SK-N-SH (cell line): ENCODE measurements around the gene STKLD1. TPM values are rescaled to one million over a fixed set of nuclear protein-coding genes. Genes with fewer than 3 reads are reported as not detected.

Experiments
- CTCF ChIA-PET: fragments of 300-600, 350-600 bp; formaldehyde crosslinking; extraction: SDS; loops from one replicate; lab custom pipeline; 2021; lab: Yijun Ruan, JAX
- POLR2A ChIA-PET: fragments of 350-600 bp; sonication (Branson Sonifier 250); formaldehyde crosslinking; extraction: SDS; loops from one replicate; lab custom pipeline; 2020; ENCODE audit warnings: antibody characterized with exemption, inconsistent platforms; lab: Yijun Ruan, JAX
- DNase-seq: peaks from one replicate; pipeline ENCODE4 v3.0.0; 2012
- H2AFZ ChIP-seq: fragments of 200-600 bp; sonication (generic); 2 replicates; pipeline ENCODE4 v1.8.1; 2016; ENCODE audit warnings: antibody characterized with exemption, mild to moderate bottlenecking, low read depth
- H3F3A ChIP-seq: fragments of 200-600 bp; sonication (generic); replicated peaks from 2 replicates; pipeline ENCODE3; 2016; ENCODE audit warnings: antibody characterized with exemption, mild to moderate bottlenecking; ENCODE audit not compliant: insufficient read depth
- H3K27ac ChIP-seq, 2 experiments: fragments of 200-500 bp in 1 of 2; fragments of 200-600 bp in 1 of 2; sonication (Bioruptor generic) in 1 of 2; sonication (generic), shearing (Covaris generic) in 1 of 2; 2 replicates each; pipeline versions ENCODE4 v1.5.1 to v1.6.1; 2014 to 2016; ENCODE audit warnings: low read depth in 2 of 2, inconsistent platforms in 1 of 2, low read length in 1 of 2, mild to moderate bottlenecking in 1 of 2, mixed read lengths in 1 of 2
- H3K27me3 ChIP-seq: fragments of 200-600 bp; sonication (generic), shearing (Covaris generic); 2 replicates; pipeline ENCODE4 v1.6.1; 2016; ENCODE audit warnings: mixed run types; ENCODE audit not compliant: insufficient read depth
- H3K36me3 ChIP-seq, 2 experiments: fragments of 200-500 bp in 1 of 2; fragments of 200-600 bp in 1 of 2; sonication (Bioruptor generic) in 1 of 2; sonication (generic) in 1 of 2; replicated peaks in 1 of 2; 2 replicates each; pipeline versions ENCODE3 to v1.5.1; 2014 to 2016; ENCODE audit warnings: low read length in 1 of 2, mild to moderate bottlenecking in 1 of 2; ENCODE audit not compliant: insufficient read depth in 2 of 2, control insufficient read depth in 1 of 2
- H3K4me1 ChIP-seq, 2 experiments: fragments of 200-500 bp in 1 of 2; fragments of 200-600 bp in 1 of 2; sonication (Bioruptor generic) in 1 of 2; sonication (generic), shearing (Covaris generic) in 1 of 2; 2 replicates each; pipeline versions ENCODE4 v1.5.1 to v1.6.1; 2014 to 2016; ENCODE audit warnings: low read depth in 1 of 2, low read length in 1 of 2, mixed run types in 1 of 2; ENCODE audit not compliant: insufficient read depth in 2 of 2, control insufficient read depth in 1 of 2
- H3K4me2 ChIP-seq: fragments of 200-600 bp; sonication (generic), shearing (Covaris generic); 2 replicates; pipeline ENCODE4 v1.6.1; 2017; ENCODE audit warnings: mixed run types
- H3K4me3 ChIP-seq, 2 experiments: fragments of 200-500 bp in 1 of 2; fragments of 200-600 bp in 1 of 2; sonication (Bioruptor generic) in 1 of 2; sonication (generic), shearing (Covaris generic) in 1 of 2; 2 replicates each; pipeline versions ENCODE4 v1.5.1 to v1.8.1; 2014 to 2016; ENCODE audit warnings: low read depth in 2 of 2, inconsistent platforms in 1 of 2, low read length in 1 of 2, mild to moderate bottlenecking in 1 of 2, mixed read lengths in 1 of 2, moderate library complexity in 1 of 2
- H3K79me2 ChIP-seq: fragments of 200-600 bp; sonication (generic); 2 replicates; pipeline ENCODE4 v1.8.1; 2017; ENCODE audit warnings: mild to moderate bottlenecking; ENCODE audit not compliant: insufficient read depth
- H3K9ac ChIP-seq: fragments of 200-600 bp; sonication (generic); 2 replicates; pipeline ENCODE4 v1.6.1; 2017; ENCODE audit warnings: mixed run types
- H3K9me2 ChIP-seq: fragments of 200-600 bp; sonication (generic); 2 replicates; pipeline ENCODE4 v1.6.1; 2017; ENCODE audit warnings: mixed run types
- H3K9me3 ChIP-seq: fragments of 200-600 bp; sonication (generic); 2 replicates; pipeline ENCODE4 v1.6.1; 2017; ENCODE audit warnings: mixed run types, mild to moderate bottlenecking, moderate library complexity
- H4K20me1 ChIP-seq: fragments of 200-600 bp; sonication (generic); 2 replicates; pipeline ENCODE4 v1.6.1; 2017; ENCODE audit warnings: mild to moderate bottlenecking, mixed run types; ENCODE audit not compliant: insufficient read depth
- EP300 ChIP-seq, 2 experiments: IDR thresholded peaks; 2 replicates each; pipeline versions ENCODE4 v1.4.0 to v1.6.1; 2012; ENCODE audit warnings: borderline replicate concordance in 1 of 2, low read depth in 1 of 2, low read length in 1 of 2
- FOSL2 ChIP-seq: IDR thresholded peaks from 2 replicates; pipeline ENCODE4 v1.4.0; 2012; ENCODE audit warnings: low read depth, mild to moderate bottlenecking, moderate library complexity, borderline replicate concordance
- GATA2 ChIP-seq: sonication (generic); formaldehyde crosslinking; IDR thresholded peaks from 2 replicates; pipeline ENCODE4 v1.5.0; 2020; ENCODE audit warnings: mild to moderate bottlenecking, missing genetic modification reagents
- JUND ChIP-seq: IDR thresholded peaks from 2 replicates; pipeline ENCODE4 v1.4.0; 2012
- MXI1 ChIP-seq: IDR thresholded peaks from 2 replicates; pipeline ENCODE4 v1.6.1; 2012; ENCODE audit warnings: mild to moderate bottlenecking, low read depth, low read length, improper control_type of control experiment
- REST ChIP-seq: IDR thresholded peaks from 2 replicates; pipeline ENCODE4 v1.6.1; 2012; ENCODE audit warnings: mild to moderate bottlenecking, low read depth, low read length, moderate library complexity
- TCF12 ChIP-seq: IDR thresholded peaks from 2 replicates; pipeline ENCODE4 v1.4.0; 2012
- TEAD4 ChIP-seq: IDR thresholded peaks from 2 replicates; pipeline ENCODE4 v1.4.0; 2012; ENCODE audit warnings: mild to moderate bottlenecking, borderline replicate concordance; ENCODE audit not compliant: insufficient read depth
- YY1 ChIP-seq: IDR thresholded peaks from 2 replicates; pipeline ENCODE4 v1.4.0; 2012; ENCODE audit warnings: low read depth, mild to moderate bottlenecking
- ZBTB33 ChIP-seq: IDR thresholded peaks from 2 replicates; pipeline ENCODE4 v1.4.0; 2012; ENCODE audit warnings: low read depth, borderline replicate concordance
- WGBS: methylation state at CpG from one replicate; pipeline ENCODE4 v1.1.6; 2017; ENCODE audit warnings: low lambda C conversion rate; 5-methylcytosine and 5-hydroxymethylcytosine counted together
- polyA plus RNA-seq, 3 experiments: library from polyadenylated mRNA; depleted of rRNA; stranded (reverse); fragments of >200 nt; gene quantifications; 2 replicates each; pipeline ENCODE4 v1.2.3, GENCODE V29; 2012
- TF ChIP-seq, protein P1 (sequence below): IDR thresholded peaks from 2 replicates; pipeline ENCODE4 v1.4.0; 2012; ENCODE audit warnings: low read depth, borderline replicate concordance
- TF ChIP-seq, protein P2 (sequence below): IDR thresholded peaks from 2 replicates; pipeline ENCODE4 v1.4.0; 2012; ENCODE audit warnings: low read depth
- TF ChIP-seq, protein P3 (sequence below): fragments of 150-350 bp; IDR thresholded peaks from 2 replicates; pipeline ENCODE4 v1.6.1; 2017; ENCODE audit warnings: antibody characterized with exemption, low read length, low read depth, borderline replicate concordance

The STKLD1 gene
- polyA plus RNA-seq, 1 of the 3 experiments (the other 2 are of a cell fraction) = 2.3 TPM

DNA sequence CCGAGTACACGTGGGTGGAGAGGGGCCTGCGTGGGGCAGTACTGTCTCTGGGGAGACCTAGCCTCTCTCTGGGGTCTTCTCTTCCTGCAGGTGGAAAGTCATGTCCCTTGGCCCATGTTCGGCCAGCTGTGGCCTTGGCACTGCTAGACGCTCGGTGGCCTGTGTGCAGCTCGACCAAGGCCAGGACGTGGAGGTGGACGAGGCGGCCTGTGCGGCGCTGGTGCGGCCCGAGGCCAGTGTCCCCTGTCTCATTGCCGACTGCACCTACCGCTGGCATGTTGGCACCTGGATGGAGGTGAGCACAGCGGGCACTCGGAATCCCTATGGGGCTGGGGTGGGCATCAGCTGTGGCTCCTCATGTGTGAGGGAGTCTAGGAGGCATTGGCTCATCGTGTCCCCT lies 78.2 kb downstream of the STKLD1 start:
- Histone ChIP-seq H3K79me2 (no peaks in the 10 kb centered on the region), H3K4me1 (peaks cover 0 to 11% of the 10 kb centered on the region in 2 experiments; a peak in 1 of 4 replicates), H3F3A (peaks cover 2% of the 10 kb centered on the region), H3K27ac (no peak overlapping the region), H3K36me3 (no peaks in the 10 kb centered on the region), H4K20me1 (no peaks in the 10 kb centered on the region), H3K9me2 (no peaks in the 10 kb centered on the region), H3K9me3 (no peaks in the 10 kb centered on the region), H2AFZ (no peak overlapping the region), H3K4me3 (no peak overlapping the region), H3K9ac (no peak overlapping the region), H3K4me2 (no peak overlapping the region), H3K27me3 (no peaks in the 10 kb centered on the region)
- POLR2A ChIA-PET = no interaction called here
- WGBS = 83% methylated on average over 14 of the region's 19 CpGs
- TF ChIP-seq YY1 = no peak
- TF ChIP-seq, protein P1, sequence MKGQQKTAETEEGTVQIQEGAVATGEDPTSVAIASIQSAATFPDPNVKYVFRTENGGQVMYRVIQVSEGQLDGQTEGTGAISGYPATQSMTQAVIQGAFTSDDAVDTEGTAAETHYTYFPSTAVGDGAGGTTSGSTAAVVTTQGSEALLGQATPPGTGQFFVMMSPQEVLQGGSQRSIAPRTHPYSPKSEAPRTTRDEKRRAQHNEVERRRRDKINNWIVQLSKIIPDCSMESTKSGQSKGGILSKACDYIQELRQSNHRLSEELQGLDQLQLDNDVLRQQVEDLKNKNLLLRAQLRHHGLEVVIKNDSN = no peak
- TF ChIP-seq, protein P2, sequence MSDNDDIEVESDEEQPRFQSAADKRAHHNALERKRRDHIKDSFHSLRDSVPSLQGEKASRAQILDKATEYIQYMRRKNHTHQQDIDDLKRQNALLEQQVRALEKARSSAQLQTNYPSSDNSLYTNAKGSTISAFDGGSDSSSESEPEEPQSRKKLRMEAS = no peak
- TF ChIP-seq, protein P3, sequence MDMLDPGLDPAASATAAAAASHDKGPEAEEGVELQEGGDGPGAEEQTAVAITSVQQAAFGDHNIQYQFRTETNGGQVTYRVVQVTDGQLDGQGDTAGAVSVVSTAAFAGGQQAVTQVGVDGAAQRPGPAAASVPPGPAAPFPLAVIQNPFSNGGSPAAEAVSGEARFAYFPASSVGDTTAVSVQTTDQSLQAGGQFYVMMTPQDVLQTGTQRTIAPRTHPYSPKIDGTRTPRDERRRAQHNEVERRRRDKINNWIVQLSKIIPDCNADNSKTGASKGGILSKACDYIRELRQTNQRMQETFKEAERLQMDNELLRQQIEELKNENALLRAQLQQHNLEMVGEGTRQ = no peak
- no peak for DNase-seq
- CTCF ChIA-PET = interaction anchor here (1.2 kb wide), 1 partner anchor 11 kb away, joined by 4 read pairs; no protein-coding TSS in a partner anchor

DNA sequence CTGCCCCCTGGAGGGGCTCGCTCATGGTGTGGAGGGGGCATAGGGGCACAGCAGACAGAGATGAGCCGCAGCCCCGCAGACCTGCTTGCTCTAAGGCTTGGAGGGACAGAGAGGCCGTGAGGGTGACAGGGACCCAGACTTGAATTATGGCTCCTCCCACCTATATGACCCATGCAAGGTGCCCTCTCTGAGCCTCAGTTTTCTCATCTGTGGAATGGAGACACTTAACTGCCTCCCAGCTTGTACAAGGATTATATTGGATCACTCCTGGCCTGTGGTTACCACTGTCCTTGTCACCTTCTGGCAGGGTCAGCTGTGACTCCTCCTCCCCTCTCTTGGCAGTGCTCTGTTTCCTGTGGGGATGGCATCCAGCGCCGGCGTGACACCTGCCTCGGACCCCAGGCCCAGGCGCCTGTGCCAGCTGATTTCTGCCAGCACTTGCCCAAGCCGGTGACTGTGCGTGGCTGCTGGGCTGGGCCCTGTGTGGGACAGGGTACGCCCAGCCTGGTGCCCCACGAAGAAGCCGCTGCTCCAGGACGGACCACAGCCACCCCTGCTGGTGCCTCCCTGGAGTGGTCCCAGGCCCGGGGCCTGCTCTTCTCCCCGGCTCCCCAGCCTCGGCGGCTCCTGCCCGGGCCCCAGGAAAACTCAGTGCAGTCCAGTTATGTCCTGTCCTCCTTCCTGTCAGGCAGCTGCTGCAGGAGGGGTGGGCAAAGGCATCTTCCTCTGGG lies 78.9 kb downstream of the STKLD1 start:
- H3K9me2 ChIP-seq = no peaks in the 10 kb centered on the region
- no peaks in the 10 kb centered on the region for H3K27me3 ChIP-seq
- H3K4me1 ChIP-seq = peaks cover 0 to 11% of the 10 kb centered on the region in 2 experiments; a peak in 1 of 4 replicates
- no peak overlapping the region for H2AFZ ChIP-seq
- no peak overlapping the region for H3K4me2 ChIP-seq
- H3K79me2 ChIP-seq = no peaks in the 10 kb centered on the region
- H3K27ac ChIP-seq = no peak overlapping the region
- TF ChIP-seq ZBTB33 = no peak
- TF ChIP-seq EP300 (IDR thresholded peaks at IDR 0.05; ENCODE audit: borderline replicate concordance in 1 of 2, low read depth in 1 of 2, low read length in 1 of 2) = no peak
- no peak for TF ChIP-seq FOSL2
- TF ChIP-seq GATA2 (CRISPR knock-in tag) = no peak
- TF ChIP-seq TCF12 = no peak
- TF ChIP-seq MXI1 = no peak
- TF ChIP-seq YY1 = no peak
- no peak for TF ChIP-seq JUND
- no peak for TF ChIP-seq TEAD4
- no peak for TF ChIP-seq REST
- H3K4me3 ChIP-seq = no peak overlapping the region
- DNase-seq = no peak
- H4K20me1 ChIP-seq = no peaks in the 10 kb centered on the region
- WGBS = 87% methylated on average over 3 of the region's 20 CpGs
- H3K36me3 ChIP-seq = no peaks in the 10 kb centered on the region
- H3K9me3 ChIP-seq = no peaks in the 10 kb centered on the region
- H3F3A ChIP-seq = peaks cover 2% of the 10 kb centered on the region
- H3K9ac ChIP-seq = no peak overlapping the region
- ChIA-PET CTCF (interaction anchor here (0.7 to 1.2 kb wide), 2 partner anchors 12 to 31 kb away, joined by 3 to 4 read pairs; no protein-coding TSS in a partner anchor), POLR2A (no interaction called here)
